Activated CD4-positive, alpha-beta T cell treated with anti-CD3 and anti-CD28 coated beads, Interleukin-2, amount 50 U/mL, for 1 hour (primary cell): ENCODE results near the gene UBXN7.
"Not testable (repeated sequence)": the region's sequence is repeated elsewhere in the genome, so short reads cannot be mapped to it uniquely, and the experiment has no call there.

Experiments
- DNase-seq: peaks from one replicate; pipeline ENCODE4 v3.0.0-alpha.2; 2020

UBXN7 gene

GRCh38 chr3:196414469-196414868 lies 17.8 kb downstream of the UBXN7 start:
- DNase-seq: no peak

GRCh38 chr3:196412704-196413103 lies 19.5 kb downstream of the UBXN7 start:
- DNase-seq: no peak

GRCh38 chr3:196409409-196409808 lies 22.8 kb downstream of the UBXN7 start:
- DNase-seq: no peak

- DNase-seq: no peak
These were observed 23.5 kb downstream of the UBXN7 start for GRCh38 chr3:196408565-196409300.

GRCh38 chr3:196406811-196407470 lies 25.3 kb downstream of the UBXN7 start:
- DNase-seq: no peak

GRCh38 chr3:196400331-196400730 lies 31.9 kb downstream of the UBXN7 start:
- DNase-seq: no peak

- DNase-seq: no peak
These were observed 32.7 kb downstream of the UBXN7 start for GRCh38 chr3:196399485-196399945.

- DNase-seq: no peak
These were observed 33.4 kb downstream of the UBXN7 start for GRCh38 chr3:196398782-196399181.

- no peak for DNase-seq
These were observed 34.3 kb downstream of the UBXN7 start for GRCh38 chr3:196397941-196398340.

- DNase-seq: no peak
These were observed 42.1 kb downstream of the UBXN7 start for GRCh38 chr3:196390116-196390515.

GRCh38 chr3:196388956-196389355 lies 43.3 kb downstream of the UBXN7 start:
- no peak for DNase-seq

GRCh38 chr3:196387941-196388340 lies 44.3 kb downstream of the UBXN7 start:
- DNase-seq: not testable (repeated sequence)

GRCh38 chr3:196386797-196387196 lies 45.4 kb downstream of the UBXN7 start:
- DNase-seq: not testable (repeated sequence)

- not testable (repeated sequence) for DNase-seq
These were observed 46.2 kb downstream of the UBXN7 start for GRCh38 chr3:196386034-196386433.

GRCh38 chr3:196385446-196385845 lies 46.8 kb downstream of the UBXN7 start:
- DNase-seq: not testable (repeated sequence)

- DNase-seq: no peak
These were observed 53.9 kb downstream of the UBXN7 start for GRCh38 chr3:196378146-196378841.

GRCh38 chr3:196377321-196377720 lies 54.9 kb downstream of the UBXN7 start:
- DNase-seq: no peak

GRCh38 chr3:196365736-196366135 lies 66.5 kb downstream of the UBXN7 start:
- DNase-seq: no peak

- no peak for DNase-seq
These were observed 71.6 kb downstream of the UBXN7 start for GRCh38 chr3:196360586-196360985.

- not testable (repeated sequence) for DNase-seq
These were observed 73.7 kb downstream of the UBXN7 start for GRCh38 chr3:196358540-196358939.

GRCh38 chr3:196357905-196358304 lies 74.3 kb downstream of the UBXN7 start:
- no peak for DNase-seq

GRCh38 chr3:196356556-196356955 lies 75.7 kb downstream of the UBXN7 start:
- DNase-seq: no peak

- DNase-seq: no peak
These were observed 76.6 kb downstream of the UBXN7 start for GRCh38 chr3:196355668-196356067.

- no peak for DNase-seq
These were observed 78.1 kb downstream of the UBXN7 start for GRCh38 chr3:196354132-196354531.
